ENCODE measurements around the gene HIVEP2.

HIVEP2 gene

DNA sequence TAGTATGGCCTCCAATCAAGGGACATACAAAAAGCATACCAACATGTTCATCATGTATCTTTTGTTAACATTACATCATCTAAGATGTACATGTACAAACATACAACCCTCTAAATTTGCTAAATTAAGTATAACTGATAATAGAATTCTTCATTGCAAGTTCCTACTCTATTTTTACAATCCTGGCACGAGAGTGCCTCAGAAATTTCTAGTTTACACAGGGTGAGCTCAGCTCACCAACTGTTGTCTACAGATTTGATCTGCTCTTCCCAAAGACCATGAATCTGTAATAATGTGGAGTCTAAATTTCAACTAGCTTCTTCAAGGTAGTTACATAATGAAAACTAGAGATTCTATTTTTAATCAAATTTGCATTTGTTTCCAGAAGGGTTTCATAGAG is 179.7 kb downstream of the HIVEP2 start:
- DNase-seq, result no peak

DNA sequence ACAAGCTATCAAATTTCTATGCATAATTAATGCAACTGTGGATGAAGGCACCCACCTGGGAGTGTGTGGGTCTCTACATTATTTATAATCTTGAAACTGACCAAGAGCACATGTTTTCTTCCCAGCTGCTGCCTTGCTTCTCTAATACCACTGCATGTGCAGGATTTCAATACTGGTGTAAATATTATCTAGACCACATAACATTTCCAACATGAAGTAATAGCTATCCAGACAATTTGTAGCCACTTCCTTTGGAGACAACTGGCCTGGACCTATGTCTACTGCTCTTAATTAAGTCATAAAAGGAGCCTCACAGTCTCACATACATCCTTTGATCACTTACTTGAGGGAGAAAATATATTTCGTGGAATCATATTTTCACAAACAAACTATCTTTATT is 180.7 kb downstream of the HIVEP2 start:
- no peak for DNase-seq

DNA sequence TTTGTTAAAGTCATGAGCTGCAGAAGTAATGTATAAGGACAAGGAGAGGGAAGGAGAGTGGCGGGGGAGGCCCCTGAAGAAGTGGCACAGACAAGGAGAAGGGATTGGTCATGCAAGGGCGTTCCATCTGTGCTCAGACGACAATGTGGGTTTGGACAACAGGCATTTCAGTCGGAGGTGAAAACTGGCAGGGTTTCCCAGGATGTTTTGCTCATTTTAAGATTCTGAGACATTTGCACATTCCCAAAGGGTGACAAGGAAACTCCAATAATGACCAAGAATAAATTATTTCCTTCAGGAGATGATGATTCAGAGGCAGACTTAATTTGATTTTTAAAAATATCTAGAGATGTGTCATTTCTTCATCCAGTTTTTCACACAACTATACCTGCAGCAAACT is 181.8 kb downstream of the HIVEP2 start:
- no peak for DNase-seq

DNA sequence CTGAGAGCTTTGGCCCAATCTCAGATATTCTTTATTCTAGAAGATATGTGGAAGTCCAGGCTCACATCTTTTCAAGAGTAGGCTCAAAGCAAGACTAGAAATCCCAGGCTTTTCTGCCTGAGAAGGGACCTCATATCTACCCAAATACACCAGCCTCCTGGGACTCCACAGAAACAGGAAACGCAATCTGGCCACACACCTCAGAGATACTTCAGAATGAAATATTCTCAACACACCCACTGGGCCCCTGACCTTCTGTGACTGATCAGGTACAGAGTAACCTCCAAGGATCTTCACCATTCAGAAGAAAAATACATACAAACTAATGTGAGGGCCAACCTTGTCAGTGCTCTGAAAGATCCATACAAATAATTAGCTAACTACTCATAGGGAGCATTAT is 183.2 kb downstream of the HIVEP2 start:
- DNase-seq, result no peak

DNA sequence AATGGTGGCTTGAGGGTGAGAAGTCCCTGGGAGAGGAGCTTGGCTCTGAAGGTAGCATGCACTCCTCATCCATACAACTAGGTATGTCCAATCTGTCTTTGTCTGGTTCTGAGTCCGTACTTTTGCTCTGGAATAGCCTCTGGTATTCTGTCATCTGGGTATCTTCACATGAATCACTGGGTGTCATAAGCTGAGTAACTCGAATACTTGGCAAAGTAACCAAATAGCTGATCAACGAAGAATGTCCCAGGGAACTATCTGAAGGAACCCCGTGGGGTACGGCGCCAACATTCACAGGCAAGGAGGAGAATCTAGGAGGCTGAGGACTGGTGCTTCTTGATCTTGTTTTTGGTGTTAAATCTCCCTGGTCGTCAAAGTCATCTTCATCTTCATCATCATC is 184.8 kb downstream of the HIVEP2 start:
- DNase-seq, result no peak

DNA sequence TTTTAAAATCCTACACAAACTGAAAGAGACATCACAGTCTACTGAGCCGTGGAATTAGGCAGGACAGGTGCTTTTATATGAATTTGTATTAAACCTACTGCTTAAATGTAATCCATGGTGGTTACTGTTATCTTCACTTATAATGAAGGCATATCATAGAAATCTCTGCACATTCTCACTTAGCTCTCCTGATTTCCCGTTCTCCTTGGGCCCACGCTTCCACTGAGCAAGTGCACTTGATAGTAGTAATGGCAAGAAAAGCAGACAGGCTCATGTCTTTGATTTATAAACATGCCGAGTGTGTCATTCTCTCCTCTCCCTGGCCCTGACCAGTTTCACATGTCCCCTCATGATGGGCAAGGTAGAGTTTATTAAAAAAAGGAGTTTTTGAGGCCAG is 186.3 kb downstream of the HIVEP2 start:
- no peak for DNase-seq

DNA sequence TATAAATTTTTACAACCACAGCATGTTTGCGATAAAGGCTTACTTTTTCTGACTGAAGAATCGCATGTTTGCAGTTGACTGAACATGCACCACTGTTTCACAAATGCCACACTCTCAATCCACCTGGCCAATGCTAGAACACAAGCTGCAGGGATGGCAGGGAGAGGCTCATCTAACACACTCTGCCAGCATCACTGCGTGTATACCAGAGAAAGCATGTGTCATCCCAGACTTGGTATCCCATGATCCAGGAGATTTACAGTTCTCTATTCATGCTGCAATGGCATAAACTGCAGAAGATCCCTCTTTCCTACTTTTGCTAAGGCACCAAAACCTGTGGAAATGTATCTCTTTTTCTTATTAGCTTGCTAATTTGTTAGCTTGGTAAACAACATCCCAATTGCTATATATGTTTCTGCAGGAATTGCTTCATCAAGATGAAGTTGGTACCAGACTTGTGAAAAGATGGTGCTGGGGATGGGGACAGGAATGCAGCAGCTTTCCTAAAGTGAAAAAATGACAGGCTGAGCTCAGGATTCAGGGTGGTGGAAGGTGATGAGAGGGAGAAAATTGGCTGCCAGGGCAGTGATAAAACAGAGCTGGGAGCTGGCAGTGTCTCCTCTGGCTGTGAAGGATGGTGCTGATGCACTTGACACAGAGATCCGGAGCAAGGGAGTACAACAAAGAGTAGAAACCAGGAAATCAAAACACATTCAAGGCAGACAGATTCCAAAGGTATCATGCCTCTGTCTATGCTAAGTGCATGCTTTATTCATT is 186.9 kb downstream of the HIVEP2 start:
- no peak for DNase-seq

DNA sequence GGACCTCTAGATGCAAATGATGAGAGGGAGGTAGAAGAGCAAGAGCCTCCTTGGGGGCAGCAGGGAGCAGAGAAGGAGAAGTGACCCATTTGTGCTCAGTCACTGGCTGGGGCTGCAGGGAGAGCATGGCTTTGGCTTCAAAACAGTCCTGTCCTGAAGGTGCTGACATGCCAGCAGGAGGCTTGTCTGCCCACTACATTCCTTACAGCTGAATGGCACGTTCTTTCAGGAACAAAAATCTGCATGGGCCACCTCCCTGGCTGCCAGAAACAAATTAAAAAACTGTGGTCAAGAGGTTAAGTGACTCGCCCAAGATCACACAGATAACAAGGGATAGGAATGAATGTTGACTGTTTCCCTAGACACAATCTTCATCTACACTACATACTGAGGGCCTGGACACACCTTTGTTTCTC is 188.8 kb downstream of the HIVEP2 start:
- no peak for DNase-seq

DNA sequence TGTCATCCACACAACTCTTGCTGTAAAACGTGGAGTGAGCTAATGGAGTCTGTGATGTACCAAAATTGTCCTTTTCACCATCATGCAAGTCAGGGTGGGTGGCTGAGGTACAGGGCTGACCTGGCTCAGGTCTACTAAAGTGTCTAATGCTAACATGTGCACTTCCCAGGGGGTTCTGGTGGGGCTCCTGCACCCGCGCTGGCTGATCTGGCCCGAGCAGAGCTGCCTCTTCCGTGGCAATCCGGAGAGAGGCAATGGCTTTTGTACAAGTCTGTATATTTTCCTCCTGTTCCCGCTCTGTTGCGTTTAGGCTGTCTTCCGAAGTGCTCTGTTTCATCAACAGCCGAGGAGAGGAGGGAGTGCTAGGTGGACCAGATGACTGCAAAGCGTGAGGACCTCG is 191.8 kb downstream of the HIVEP2 start:
- no peak for DNase-seq

DNA sequence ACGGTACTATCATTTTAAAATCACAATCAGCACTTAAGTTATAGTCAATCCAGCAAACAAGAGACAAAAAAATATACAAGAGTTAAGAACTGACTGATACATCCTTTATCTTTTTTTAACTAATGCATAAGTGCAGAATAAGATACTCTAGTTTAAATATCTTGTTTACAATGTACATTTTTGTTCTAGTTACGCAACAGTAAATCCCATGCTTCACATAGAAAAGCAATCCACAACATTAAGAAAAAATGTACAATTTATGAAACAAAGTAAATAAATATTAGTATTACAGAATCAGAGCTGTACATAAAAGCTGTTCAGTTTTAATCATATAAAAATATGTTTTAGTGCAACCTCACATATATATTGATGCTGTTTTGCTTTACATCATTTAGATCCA is 192.6 kb downstream of the HIVEP2 start:
- DNase-seq, result no peak

DNA sequence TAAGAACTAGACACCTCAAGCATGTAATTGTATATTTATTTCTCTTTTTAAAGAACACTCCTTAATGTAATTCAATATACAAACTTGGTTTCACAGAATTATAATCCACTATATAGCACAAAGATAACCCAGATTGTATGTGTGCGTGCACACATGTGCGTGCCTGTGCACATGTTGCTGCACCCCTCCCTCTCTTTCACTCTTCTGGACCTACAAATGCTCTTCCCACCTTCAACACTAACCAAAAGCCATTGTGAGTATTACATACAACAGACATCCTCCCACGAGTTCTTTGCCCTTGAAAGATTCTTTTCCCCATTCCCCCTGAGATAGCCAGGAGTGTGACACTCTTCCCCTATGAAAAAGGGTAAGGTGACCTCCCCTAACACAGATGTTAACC is 193.5 kb downstream of the HIVEP2 start:
- DNase-seq, result no peak

DNA sequence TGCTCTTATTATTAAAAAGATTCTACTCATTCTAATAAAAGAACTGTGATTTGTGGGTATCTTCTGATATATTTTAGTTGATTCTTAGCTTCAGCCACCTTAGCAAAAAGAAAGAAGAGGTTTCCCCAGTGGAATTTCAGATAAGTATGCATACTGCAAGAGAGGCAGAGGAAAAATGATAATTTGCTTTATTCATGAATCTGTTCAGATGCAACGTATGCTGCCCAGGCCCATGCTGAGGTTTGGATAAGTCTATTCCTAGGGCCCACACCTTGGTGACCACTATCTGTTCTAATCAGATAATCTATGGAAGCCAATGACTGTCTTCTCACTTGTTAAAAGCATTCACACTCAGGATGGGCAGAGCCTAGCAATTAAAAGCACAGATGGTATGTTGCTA is 194.0 kb downstream of the HIVEP2 start:
- DNase-seq, result no peak

DNA sequence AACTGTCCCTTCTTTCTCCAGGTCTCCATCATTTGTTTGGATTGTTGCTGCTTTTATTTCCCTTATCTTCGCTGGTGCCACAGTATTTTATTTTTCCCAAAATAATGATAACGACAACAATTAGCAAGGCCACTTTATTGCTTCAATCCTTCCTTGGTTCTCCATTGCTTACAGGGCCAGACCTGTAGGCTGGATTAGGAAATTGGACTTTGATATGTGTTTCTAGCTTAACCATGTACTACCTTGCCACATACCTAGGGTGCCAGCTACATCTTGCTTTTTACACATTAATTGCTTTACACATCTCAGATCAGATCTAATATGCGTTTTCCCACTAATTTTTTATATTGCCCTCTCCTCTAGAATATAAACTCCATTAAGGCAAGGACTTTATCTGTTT is 195.4 kb downstream of the HIVEP2 start:
- DNase-seq, result no peak

DNA sequence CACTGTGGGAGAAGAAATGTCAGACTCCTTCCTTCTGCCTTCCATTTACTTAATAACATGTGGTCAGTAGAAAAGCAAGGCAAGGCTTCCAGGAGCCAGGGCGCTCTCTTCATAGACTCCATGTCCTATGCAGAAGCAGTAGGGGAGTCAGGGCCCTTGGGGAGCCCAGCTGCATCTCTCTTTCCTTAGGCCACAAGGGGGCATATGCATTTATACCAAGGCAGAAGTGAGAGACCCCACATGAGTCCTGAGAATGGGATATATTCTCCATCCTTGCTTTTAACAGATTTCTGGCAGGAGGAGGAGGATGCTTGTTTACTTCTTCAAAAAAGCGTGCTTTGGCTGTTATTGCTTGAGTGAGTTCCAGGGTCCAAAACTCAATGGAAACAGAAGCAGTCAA is 198.5 kb downstream of the HIVEP2 start:
- DNase-seq, result no peak

DNA sequence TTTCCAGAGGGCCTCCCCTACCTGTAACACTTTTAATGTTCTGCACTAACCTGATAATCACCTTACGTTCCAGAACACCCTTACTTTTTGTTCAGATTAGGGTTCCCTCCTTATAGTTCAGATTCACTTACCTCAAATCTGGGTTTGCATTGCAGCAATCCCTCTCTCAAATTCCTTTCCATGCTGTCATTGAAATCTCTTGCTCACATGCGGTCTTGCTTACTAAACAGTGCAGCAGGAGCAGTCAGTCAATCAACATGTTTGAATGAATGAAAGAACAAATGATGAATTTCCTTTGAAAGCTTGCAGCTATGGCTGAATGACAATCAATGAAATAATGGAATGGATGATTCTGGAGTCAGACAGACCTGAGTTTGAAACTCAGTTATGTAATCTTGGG is 200.1 kb downstream of the HIVEP2 start:
- DNase-seq, result no peak

DNA sequence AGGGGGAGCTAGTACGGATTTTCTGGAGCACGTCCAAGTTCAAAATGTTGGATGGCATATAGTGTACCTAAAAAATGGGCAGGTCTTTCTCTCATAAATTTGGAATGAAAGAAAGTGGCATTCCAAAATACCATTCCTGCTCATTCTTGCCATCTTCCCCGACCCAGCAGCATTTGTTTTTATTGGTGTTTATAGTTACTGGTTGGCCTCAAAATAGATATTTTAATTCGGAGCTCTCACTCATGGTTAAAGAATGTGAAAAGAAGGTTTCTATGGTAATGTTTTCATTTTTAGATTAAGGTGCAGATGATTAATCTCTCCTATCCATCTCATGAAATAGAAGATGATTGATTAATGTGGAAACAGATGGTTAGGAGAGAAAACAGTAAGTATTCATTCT is 204.5 kb downstream of the HIVEP2 start:
- DNase-seq, result no peak

DNA sequence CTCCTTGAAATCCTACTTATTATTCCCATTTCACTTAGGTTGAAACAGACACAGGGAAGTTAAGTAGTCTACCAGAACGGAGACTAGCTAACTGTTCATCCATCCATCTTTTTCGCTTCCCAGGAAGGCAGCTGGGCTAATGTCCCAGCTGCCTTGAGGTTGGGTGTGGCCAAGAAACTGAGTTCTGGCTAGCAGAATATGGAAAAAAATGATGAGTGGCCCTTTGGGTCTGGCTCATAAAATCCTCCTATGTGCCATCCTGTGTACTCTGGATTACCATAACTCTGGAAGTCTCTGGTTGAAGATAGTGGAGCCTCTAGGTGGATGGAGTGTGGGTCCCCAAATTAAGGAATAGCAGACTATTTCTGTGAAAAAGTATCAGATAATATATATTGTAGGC is 206.2 kb downstream of the HIVEP2 start:
- no peak for DNase-seq

DNA sequence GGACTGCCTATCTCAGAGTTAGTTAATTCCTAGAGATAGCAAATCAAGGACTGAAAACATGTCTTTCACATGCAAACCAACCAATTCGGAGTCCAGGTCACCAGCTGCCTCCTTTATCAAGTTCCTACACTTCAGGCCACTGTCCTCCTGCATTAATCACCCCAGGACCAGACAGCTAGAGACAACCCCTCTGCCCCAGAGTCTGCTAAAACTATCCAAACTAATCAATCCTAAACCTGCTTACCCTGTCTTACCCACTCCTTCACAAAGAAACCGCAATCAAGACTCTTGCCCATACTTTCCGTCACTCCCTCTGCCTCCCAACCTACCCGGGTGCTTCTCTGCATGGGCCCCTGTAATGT is 207.0 kb downstream of the HIVEP2 start:
- DNase-seq, result no peak

DNA sequence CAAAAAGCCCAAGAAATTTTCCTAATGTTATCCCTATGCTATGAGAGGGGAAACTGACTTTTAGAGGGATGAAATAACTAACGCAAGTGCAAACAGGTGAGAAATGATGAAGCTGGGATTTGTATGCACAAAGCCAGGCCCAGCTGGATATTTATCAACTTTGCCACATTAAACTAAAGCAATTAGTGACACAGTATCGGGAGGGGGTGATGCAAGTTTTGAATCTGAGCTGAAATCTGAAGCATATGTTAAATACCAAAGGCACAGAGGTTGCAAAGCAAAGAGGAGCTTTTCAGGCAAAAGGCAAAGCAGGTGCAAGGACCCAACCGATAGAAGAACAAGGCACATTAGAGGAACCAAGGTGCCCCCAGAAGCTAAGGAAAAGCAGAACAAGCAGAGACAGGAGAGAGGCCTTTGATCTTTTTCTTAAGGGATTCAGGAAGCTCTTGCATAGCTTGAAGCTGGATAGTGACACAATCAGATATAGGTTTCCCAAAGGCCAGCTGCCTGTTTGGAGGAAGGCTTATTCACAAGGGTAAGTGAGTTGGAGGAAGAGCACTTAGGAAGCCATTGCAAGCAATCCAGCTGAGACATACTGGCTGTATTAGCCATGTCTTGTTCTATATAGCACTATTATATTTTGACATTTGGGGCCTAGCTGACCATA is 207.5 kb downstream of the HIVEP2 start:
- no peak for DNase-seq

DNA sequence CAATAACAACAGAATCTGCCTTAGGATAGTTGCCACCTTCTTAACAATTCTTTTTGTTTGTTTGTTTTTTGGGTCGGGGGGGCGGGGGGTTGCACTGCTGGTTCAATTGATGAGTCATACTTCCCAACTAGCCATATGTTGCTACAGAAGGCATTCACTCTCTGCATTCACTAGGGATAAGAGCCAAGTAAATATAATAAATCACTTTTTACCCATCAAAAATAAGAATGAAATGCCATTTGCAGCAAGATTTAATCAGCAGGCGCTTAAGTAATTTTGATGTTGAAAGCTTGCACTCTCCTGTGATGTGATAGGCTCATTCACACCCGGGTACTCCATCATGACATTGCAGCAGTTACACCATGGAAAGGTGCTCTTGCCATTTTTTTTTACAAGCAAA is 209.8 kb downstream of the HIVEP2 start:
- DNase-seq, result peak; percentile 40

DNA sequence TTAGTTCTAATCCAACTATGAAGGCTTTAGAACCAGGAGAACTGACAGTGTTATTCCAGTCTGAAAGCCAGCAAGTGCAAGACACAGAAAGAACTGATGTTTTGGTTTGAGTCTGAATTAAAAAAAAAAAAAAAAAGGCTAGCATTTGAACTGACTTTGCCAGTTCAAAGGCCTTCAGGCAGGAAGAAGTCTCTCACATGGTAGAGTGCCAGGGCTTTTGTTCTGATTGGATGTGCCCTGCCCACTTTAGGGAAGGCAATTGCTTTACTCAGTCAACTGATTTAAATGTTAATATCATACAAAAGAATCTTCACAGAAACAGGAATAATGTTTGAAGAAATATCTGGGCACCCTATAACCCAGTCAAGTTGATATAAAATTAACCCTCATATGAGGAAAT is 212.2 kb downstream of the HIVEP2 start:
- no peak for DNase-seq

DNA sequence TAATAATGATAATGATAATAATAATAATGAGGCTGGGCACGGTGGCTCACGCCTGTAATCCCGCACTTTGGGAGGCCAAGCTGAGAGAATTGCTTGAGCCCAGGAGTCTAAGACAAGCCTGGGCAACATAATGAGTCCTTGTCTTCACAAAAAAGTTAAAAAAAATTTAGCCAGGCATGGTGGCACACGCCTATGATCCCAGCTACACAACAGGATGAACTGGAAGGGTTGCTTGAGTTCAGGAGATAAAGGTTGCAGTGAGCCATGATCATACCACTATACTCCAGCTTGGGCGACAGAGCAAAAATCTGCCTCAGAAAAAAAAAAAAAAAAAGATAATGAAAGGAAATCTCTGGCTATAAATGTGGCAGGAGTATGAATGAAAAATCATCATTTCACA is 213.4 kb downstream of the HIVEP2 start:
- DNase-seq, result no peak

DNA sequence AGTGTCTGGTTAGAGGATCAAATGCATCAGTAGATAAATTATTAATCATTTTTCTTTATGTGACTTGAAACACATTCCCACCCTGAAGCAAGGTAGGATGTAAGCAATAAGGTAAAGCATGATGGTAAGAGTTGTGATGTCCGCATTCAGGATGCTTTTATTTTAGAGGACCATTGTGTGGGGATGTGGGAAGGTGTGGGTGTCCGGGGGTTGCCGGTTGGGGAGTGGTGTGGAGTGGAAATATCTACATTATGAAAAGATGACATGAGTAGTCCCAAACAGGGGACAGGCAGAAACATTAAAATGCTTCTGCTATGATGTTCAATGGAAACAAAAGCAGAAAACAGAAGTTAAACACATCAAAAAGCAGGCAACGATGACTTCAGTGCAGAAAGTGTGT is 215.4 kb downstream of the HIVEP2 start:
- DNase-seq, result no peak

DNA sequence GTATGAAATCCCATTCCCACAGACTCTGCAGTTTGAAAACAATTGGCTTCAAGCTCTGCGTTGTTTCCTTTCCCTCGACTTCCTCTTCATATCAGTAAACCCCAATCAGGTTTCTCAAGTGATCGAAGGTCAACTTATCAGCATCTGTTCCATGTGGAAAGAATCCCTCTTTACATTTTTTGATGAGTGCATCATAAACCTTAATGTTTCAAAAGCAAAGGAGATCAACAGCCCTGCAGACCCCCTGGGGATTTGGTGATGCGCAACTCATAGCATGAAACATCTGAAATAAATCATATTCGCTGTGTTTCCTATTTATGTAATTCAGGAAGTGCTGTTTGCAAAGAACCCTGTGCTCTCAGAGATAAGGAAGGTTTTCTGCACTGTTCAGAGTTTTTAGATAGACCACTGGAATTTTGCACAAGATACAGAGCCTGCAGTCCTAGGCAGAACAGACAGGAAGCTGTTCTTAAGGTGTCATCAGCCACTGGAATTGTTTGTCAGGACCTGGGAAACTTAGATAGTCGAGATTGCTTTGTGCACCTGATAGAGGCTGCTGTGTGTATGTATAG is 216.0 kb downstream of the HIVEP2 start:
- no peak for DNase-seq

DNA sequence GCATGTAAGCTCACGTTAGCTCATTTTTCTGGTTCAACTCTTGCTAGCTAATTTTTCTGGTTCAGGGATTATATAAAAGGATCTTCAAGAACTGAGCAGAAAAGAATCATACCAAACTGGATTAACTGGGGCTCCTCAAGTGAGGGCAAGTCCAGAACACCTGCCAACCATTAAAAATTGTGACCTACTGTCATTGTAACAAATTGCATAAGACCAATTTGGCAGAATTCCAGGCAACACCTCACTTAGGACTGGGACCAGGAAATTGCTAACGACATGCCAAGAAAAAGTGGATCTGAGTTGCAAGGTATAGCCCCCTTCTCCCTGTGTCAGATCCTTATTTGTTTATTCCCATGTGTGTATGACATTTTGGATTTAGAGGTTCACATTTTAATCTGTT is 216.6 kb downstream of the HIVEP2 start:
- DNase-seq, result peak; percentile 87

Data from NCI-H1105 treated with DMSO at 0.1 percent for 48 hours (cell line).